SK-N-SH (cell line): ENCODE results near the gene IL21R. TPM values are rescaled to one million over a fixed set of nuclear protein-coding genes. Genes with fewer than 3 reads are reported as not detected.

Experiments
- CTCF ChIA-PET: fragments of 300-600, 350-600 bp; formaldehyde crosslinking; extraction: SDS; loops from one replicate; lab custom pipeline; 2021; lab: Yijun Ruan, JAX
- POLR2A ChIA-PET: fragments of 350-600 bp; sonication (Branson Sonifier 250); formaldehyde crosslinking; extraction: SDS; loops from one replicate; lab custom pipeline; 2020; ENCODE audit warnings: antibody characterized with exemption, inconsistent platforms; lab: Yijun Ruan, JAX
- DNase-seq: peaks from one replicate; pipeline ENCODE4 v3.0.0; 2012
- H2AFZ ChIP-seq: fragments of 200-600 bp; sonication (generic); 2 replicates; pipeline ENCODE4 v1.8.1; 2016; ENCODE audit warnings: antibody characterized with exemption, mild to moderate bottlenecking, low read depth
- H3F3A ChIP-seq: fragments of 200-600 bp; sonication (generic); replicated peaks from 2 replicates; pipeline ENCODE3; 2016; ENCODE audit warnings: antibody characterized with exemption, mild to moderate bottlenecking; ENCODE audit not compliant: insufficient read depth
- H3K27ac ChIP-seq, 2 experiments: fragments of 200-500 bp in 1 of 2; fragments of 200-600 bp in 1 of 2; sonication (Bioruptor generic) in 1 of 2; sonication (generic), shearing (Covaris generic) in 1 of 2; 2 replicates each; pipeline versions ENCODE4 v1.5.1 to v1.6.1; 2014 to 2016; ENCODE audit warnings: low read depth in 2 of 2, inconsistent platforms in 1 of 2, low read length in 1 of 2, mild to moderate bottlenecking in 1 of 2, mixed read lengths in 1 of 2
- H3K27me3 ChIP-seq: fragments of 200-600 bp; sonication (generic), shearing (Covaris generic); 2 replicates; pipeline ENCODE4 v1.6.1; 2016; ENCODE audit warnings: mixed run types; ENCODE audit not compliant: insufficient read depth
- H3K36me3 ChIP-seq, 2 experiments: fragments of 200-500 bp in 1 of 2; fragments of 200-600 bp in 1 of 2; sonication (Bioruptor generic) in 1 of 2; sonication (generic) in 1 of 2; replicated peaks in 1 of 2; 2 replicates each; pipeline versions ENCODE3 to v1.5.1; 2014 to 2016; ENCODE audit warnings: low read length in 1 of 2, mild to moderate bottlenecking in 1 of 2; ENCODE audit not compliant: insufficient read depth in 2 of 2, control insufficient read depth in 1 of 2
- H3K4me1 ChIP-seq, 2 experiments: fragments of 200-500 bp in 1 of 2; fragments of 200-600 bp in 1 of 2; sonication (Bioruptor generic) in 1 of 2; sonication (generic), shearing (Covaris generic) in 1 of 2; 2 replicates each; pipeline versions ENCODE4 v1.5.1 to v1.6.1; 2014 to 2016; ENCODE audit warnings: low read depth in 1 of 2, low read length in 1 of 2, mixed run types in 1 of 2; ENCODE audit not compliant: insufficient read depth in 2 of 2, control insufficient read depth in 1 of 2
- H3K4me2 ChIP-seq: fragments of 200-600 bp; sonication (generic), shearing (Covaris generic); 2 replicates; pipeline ENCODE4 v1.6.1; 2017; ENCODE audit warnings: mixed run types
- H3K4me3 ChIP-seq, 2 experiments: fragments of 200-500 bp in 1 of 2; fragments of 200-600 bp in 1 of 2; sonication (Bioruptor generic) in 1 of 2; sonication (generic), shearing (Covaris generic) in 1 of 2; 2 replicates each; pipeline versions ENCODE4 v1.5.1 to v1.8.1; 2014 to 2016; ENCODE audit warnings: low read depth in 2 of 2, inconsistent platforms in 1 of 2, low read length in 1 of 2, mild to moderate bottlenecking in 1 of 2, mixed read lengths in 1 of 2, moderate library complexity in 1 of 2
- H3K79me2 ChIP-seq: fragments of 200-600 bp; sonication (generic); 2 replicates; pipeline ENCODE4 v1.8.1; 2017; ENCODE audit warnings: mild to moderate bottlenecking; ENCODE audit not compliant: insufficient read depth
- H3K9ac ChIP-seq: fragments of 200-600 bp; sonication (generic); 2 replicates; pipeline ENCODE4 v1.6.1; 2017; ENCODE audit warnings: mixed run types
- H3K9me2 ChIP-seq: fragments of 200-600 bp; sonication (generic); 2 replicates; pipeline ENCODE4 v1.6.1; 2017; ENCODE audit warnings: mixed run types
- H3K9me3 ChIP-seq: fragments of 200-600 bp; sonication (generic); 2 replicates; pipeline ENCODE4 v1.6.1; 2017; ENCODE audit warnings: mixed run types, mild to moderate bottlenecking, moderate library complexity
- H4K20me1 ChIP-seq: fragments of 200-600 bp; sonication (generic); 2 replicates; pipeline ENCODE4 v1.6.1; 2017; ENCODE audit warnings: mild to moderate bottlenecking, mixed run types; ENCODE audit not compliant: insufficient read depth
- ELF1 ChIP-seq: IDR thresholded peaks from 2 replicates; pipeline ENCODE4 v1.4.0; 2012
- EP300 ChIP-seq, 2 experiments: IDR thresholded peaks; 2 replicates each; pipeline versions ENCODE4 v1.4.0 to v1.6.1; 2012; ENCODE audit warnings: borderline replicate concordance in 1 of 2, low read depth in 1 of 2, low read length in 1 of 2
- EZH2phosphoT487 ChIP-seq: fragments of 200-600 bp; sonication (generic); IDR thresholded peaks from 2 replicates; pipeline ENCODE4 v1.6.1; 2017; ENCODE audit warnings: low read depth, mixed run types, mild to moderate bottlenecking, antibody characterized with exemption, moderate library complexity, borderline replicate concordance
- FOSL2 ChIP-seq: IDR thresholded peaks from 2 replicates; pipeline ENCODE4 v1.4.0; 2012; ENCODE audit warnings: low read depth, mild to moderate bottlenecking, moderate library complexity, borderline replicate concordance
- FOXM1 ChIP-seq: IDR thresholded peaks from 2 replicates; pipeline ENCODE4 v1.4.0; 2012; ENCODE audit warnings: low read depth, mild to moderate bottlenecking
- GABPA ChIP-seq: IDR thresholded peaks from 2 replicates; pipeline ENCODE4 v1.4.0; 2012; ENCODE audit warnings: low read depth, mild to moderate bottlenecking
- GATA2 ChIP-seq: sonication (generic); formaldehyde crosslinking; IDR thresholded peaks from 2 replicates; pipeline ENCODE4 v1.5.0; 2020; ENCODE audit warnings: mild to moderate bottlenecking, missing genetic modification reagents
- MEF2A ChIP-seq: IDR thresholded peaks from 2 replicates; pipeline ENCODE4 v1.4.0; 2012; ENCODE audit warnings: low read depth, borderline replicate concordance
- NFIC ChIP-seq: IDR thresholded peaks from 2 replicates; pipeline ENCODE4 v1.4.0; 2012; ENCODE audit warnings: borderline replicate concordance
- NRF1 ChIP-seq: IDR thresholded peaks from 2 replicates; pipeline ENCODE4 v1.6.1; 2012; ENCODE audit warnings: low read depth, mild to moderate bottlenecking, low read length
- POLR2AphosphoS5 ChIP-seq: IDR thresholded peaks from 2 replicates; pipeline ENCODE4 v1.6.1; 2012; ENCODE audit warnings: low read depth, low read length
- RAD21 ChIP-seq: IDR thresholded peaks from 2 replicates; pipeline ENCODE4 v1.6.1; 2012; ENCODE audit warnings: mild to moderate bottlenecking, low read length
- SIN3A ChIP-seq: IDR thresholded peaks from 2 replicates; pipeline ENCODE4 v1.6.1; 2012; ENCODE audit warnings: low read depth, mild to moderate bottlenecking, low read length, moderate library complexity, borderline replicate concordance
- SMC3 ChIP-seq: IDR thresholded peaks from 2 replicates; pipeline ENCODE4 v1.6.1; 2012; ENCODE audit warnings: low read depth, low read length, improper control_type of control experiment
- TCF12 ChIP-seq: IDR thresholded peaks from 2 replicates; pipeline ENCODE4 v1.4.0; 2012
- USF1 ChIP-seq: IDR thresholded peaks from 2 replicates; pipeline ENCODE4 v1.4.0; 2012; ENCODE audit warnings: low read depth, borderline replicate concordance
- USF2 ChIP-seq: fragments of 150-350 bp; IDR thresholded peaks from 2 replicates; pipeline ENCODE4 v1.6.1; 2017; ENCODE audit warnings: antibody characterized with exemption, low read length, low read depth, borderline replicate concordance
- YY1 ChIP-seq: IDR thresholded peaks from 2 replicates; pipeline ENCODE4 v1.4.0; 2012; ENCODE audit warnings: low read depth, mild to moderate bottlenecking
- WGBS: methylation state at CpG from one replicate; pipeline ENCODE4 v1.1.6; 2017; ENCODE audit warnings: low lambda C conversion rate; 5-methylcytosine and 5-hydroxymethylcytosine counted together
- polyA plus RNA-seq, 3 experiments: library from polyadenylated mRNA; depleted of rRNA; stranded (reverse); fragments of >200 nt; gene quantifications; 2 replicates each; pipeline ENCODE4 v1.2.3, GENCODE V29; 2012
- TF ChIP-seq, protein P1 (sequence below): fragments of 200-600 bp; sonication (generic); IDR thresholded peaks from 2 replicates; pipeline ENCODE4 v1.6.1; 2017; ENCODE audit warnings: antibody characterized with exemption, mild to moderate bottlenecking, moderate library complexity

The IL21R gene
- polyA plus RNA-seq, 1 of the 3 experiments (the other 2 are of a cell fraction), result 0.13 TPM

GRCh38 chr16:27403601-27403992, 1.6 kb downstream of the IL21R start:
- Histone ChIP-seq H3K9me3 (no peaks in the 10 kb centered on the region), H3K4me2 (no peak overlapping the region)
- 46% methylated on average over 4 of the region's 6 CpGs for WGBS
- TF ChIP-seq SMC3 (no peak), USF1 (no peak), GABPA (no peak), ELF1 (no peak), RAD21 (no peak), GATA2 (CRISPR knock-in tag) (no peak), NRF1 (no peak), FOXM1 (no peak), NFIC (no peak), TCF12 (no peak), POLR2AphosphoS5 (no peak), EZH2phosphoT487 (no peak), YY1 (no peak), EP300 (IDR thresholded peaks at IDR 0.05; ENCODE audit: borderline replicate concordance in 1 of 2, low read depth in 1 of 2, low read length in 1 of 2) (no peak), FOSL2 (no peak), USF2 (no peak), MEF2A (no peak), SIN3A (no peak)
- TF ChIP-seq, protein P1, sequence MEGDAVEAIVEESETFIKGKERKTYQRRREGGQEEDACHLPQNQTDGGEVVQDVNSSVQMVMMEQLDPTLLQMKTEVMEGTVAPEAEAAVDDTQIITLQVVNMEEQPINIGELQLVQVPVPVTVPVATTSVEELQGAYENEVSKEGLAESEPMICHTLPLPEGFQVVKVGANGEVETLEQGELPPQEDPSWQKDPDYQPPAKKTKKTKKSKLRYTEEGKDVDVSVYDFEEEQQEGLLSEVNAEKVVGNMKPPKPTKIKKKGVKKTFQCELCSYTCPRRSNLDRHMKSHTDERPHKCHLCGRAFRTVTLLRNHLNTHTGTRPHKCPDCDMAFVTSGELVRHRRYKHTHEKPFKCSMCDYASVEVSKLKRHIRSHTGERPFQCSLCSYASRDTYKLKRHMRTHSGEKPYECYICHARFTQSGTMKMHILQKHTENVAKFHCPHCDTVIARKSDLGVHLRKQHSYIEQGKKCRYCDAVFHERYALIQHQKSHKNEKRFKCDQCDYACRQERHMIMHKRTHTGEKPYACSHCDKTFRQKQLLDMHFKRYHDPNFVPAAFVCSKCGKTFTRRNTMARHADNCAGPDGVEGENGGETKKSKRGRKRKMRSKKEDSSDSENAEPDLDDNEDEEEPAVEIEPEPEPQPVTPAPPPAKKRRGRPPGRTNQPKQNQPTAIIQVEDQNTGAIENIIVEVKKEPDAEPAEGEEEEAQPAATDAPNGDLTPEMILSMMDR, result no peak
- TF ChIP-seq, all 33 proteins: peak for 0
- peaks cover 22% of the 10 kb centered on the region for H3F3A ChIP-seq
- H3K27ac ChIP-seq, result no peak overlapping the region
- DNase-seq, result no peak
- CTCF ChIA-PET, result no interaction called here
- no peaks in the 10 kb centered on the region for H3K27me3 ChIP-seq
- H4K20me1 ChIP-seq, result no peaks in the 10 kb centered on the region
- H3K9me2 ChIP-seq, result no peaks in the 10 kb centered on the region
- H2AFZ ChIP-seq, result no peak overlapping the region
- no peak overlapping the region for H3K4me3 ChIP-seq
- H3K9ac ChIP-seq, result no peak overlapping the region
- no peaks in the 10 kb centered on the region for H3K79me2 ChIP-seq
- peaks cover 0 to 18% of the 10 kb centered on the region in 2 experiments; a peak in 2 of 4 replicates for H3K4me1 ChIP-seq
- POLR2A ChIA-PET, result no interaction called here
- no peaks in the 10 kb centered on the region for H3K36me3 ChIP-seq
